ENCODE results near the gene FNIP1. TPM values are rescaled to one million over a fixed set of nuclear protein-coding genes. Genes with fewer than 3 reads are reported as not detected.

The FNIP1 gene
- total and polyA plus RNA-seq, 10 donors: 3.6 to 53.4 (median 38.7) TPM

GRCh38 chr5:131607903-131608540 lies 188.8 kb downstream of the FNIP1 start:
- Histone ChIP-seq H3K27ac (no peak overlapping the region), H3K9me3 (no peaks in the 10 kb centered on the region), H3K36me3 (peaks cover 0 to 8% (median under 1%) of the 10 kb centered on the region in 6 donors), H3K4me1 (peaks cover 0 to 52% (median 17%) of the 10 kb centered on the region in 6 donors), H3K27me3 (replicated peaks in 1 of 7) (no peaks in the 10 kb centered on the region), H3K4me3 (no peak overlapping the region)
- 75 to 82% (median 81%) methylated on average over 4 of the region's 4 CpGs for WGBS, 5 donors
- intact Hi-C loops (cut with DNase I; ENCODE audit: low total_unique reads): no loop called here
- no peak for TF ChIP-seq POLR2AphosphoS5 (IDR thresholded peaks at IDR 0.05)
- no peak for TF ChIP-seq POLR2A (IDR thresholded peaks at IDR 0.05)
- TF ChIP-seq, protein P1, sequence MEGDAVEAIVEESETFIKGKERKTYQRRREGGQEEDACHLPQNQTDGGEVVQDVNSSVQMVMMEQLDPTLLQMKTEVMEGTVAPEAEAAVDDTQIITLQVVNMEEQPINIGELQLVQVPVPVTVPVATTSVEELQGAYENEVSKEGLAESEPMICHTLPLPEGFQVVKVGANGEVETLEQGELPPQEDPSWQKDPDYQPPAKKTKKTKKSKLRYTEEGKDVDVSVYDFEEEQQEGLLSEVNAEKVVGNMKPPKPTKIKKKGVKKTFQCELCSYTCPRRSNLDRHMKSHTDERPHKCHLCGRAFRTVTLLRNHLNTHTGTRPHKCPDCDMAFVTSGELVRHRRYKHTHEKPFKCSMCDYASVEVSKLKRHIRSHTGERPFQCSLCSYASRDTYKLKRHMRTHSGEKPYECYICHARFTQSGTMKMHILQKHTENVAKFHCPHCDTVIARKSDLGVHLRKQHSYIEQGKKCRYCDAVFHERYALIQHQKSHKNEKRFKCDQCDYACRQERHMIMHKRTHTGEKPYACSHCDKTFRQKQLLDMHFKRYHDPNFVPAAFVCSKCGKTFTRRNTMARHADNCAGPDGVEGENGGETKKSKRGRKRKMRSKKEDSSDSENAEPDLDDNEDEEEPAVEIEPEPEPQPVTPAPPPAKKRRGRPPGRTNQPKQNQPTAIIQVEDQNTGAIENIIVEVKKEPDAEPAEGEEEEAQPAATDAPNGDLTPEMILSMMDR (IDR thresholded peaks at IDR 0.05 in 8 of 11, conservative IDR thresholded peaks at IDR 0.05 in 3 of 11): no peak
- no peak for DNase-seq

GRCh38 chr5:131607418-131607817 lies 189.4 kb downstream of the FNIP1 start:
- TF ChIP-seq POLR2A (IDR thresholded peaks at IDR 0.05) (no peak), POLR2AphosphoS5 (IDR thresholded peaks at IDR 0.05) (no peak)
- TF ChIP-seq, protein P1 (IDR thresholded peaks at IDR 0.05 in 8 of 11, conservative IDR thresholded peaks at IDR 0.05 in 3 of 11): no peak
- Histone ChIP-seq H3K27me3 (replicated peaks in 1 of 7) (no peaks in the 10 kb centered on the region), H3K4me1 (peaks cover 0 to 52% (median 17%) of the 10 kb centered on the region in 6 donors), H3K9me3 (no peaks in the 10 kb centered on the region), H3K27ac (no peak overlapping the region), H3K4me3 (no peak overlapping the region), H3K36me3 (peaks cover 0 to 14% (median 5%) of the 10 kb centered on the region in 6 donors)
- DNase-seq: no peak
- intact Hi-C loops (cut with DNase I; ENCODE audit: low total_unique reads): no loop called here
- 92 to 97% (median 96%) methylated on average over 4 of the region's 4 CpGs for WGBS, 5 donors

DNA sequence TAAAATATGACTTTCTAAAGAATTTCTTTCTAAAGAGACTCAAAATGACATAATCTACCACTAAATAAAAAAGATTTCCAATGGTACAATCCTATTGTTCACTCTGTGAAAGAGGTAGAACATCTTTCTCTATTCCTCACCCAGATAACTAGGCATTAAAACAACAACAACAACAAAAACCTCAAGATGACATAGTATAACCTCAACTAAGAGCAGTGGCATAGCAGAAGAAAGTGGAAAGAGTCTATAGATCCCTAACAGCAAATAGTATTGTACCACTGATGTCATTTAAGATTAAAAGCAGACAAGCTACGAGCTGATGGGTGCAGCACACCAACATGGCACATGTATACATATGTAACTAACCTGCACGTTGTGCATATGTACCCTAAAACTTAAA lies 191.7 kb downstream of the FNIP1 start:
- intact Hi-C loops (cut with DNase I; ENCODE audit: low total_unique reads): no loop called here
- peaks cover 0 to 38% (median 10%) of the 10 kb centered on the region in 6 donors for H3K36me3 ChIP-seq
- WGBS, 5 donors: 90 to 95% (median 92%) methylated on average over 2 of the region's 2 CpGs
- H3K27me3 ChIP-seq (replicated peaks in 1 of 7): no peaks in the 10 kb centered on the region
- H3K4me3 ChIP-seq: no peak overlapping the region
- H3K4me1 ChIP-seq: peaks cover 0 to 47% (median 16%) of the 10 kb centered on the region in 6 donors
- no peaks in the 10 kb centered on the region for H3K9me3 ChIP-seq
- no peak overlapping the region for H3K27ac ChIP-seq
- no peak for DNase-seq
- TF ChIP-seq POLR2AphosphoS5 (IDR thresholded peaks at IDR 0.05) (no peak), POLR2A (IDR thresholded peaks at IDR 0.05) (no peak)
- TF ChIP-seq, protein P1 (IDR thresholded peaks at IDR 0.05 in 8 of 11, conservative IDR thresholded peaks at IDR 0.05 in 3 of 11): no peak

All from spleen (tissue), 11 donors.